AG09319 (cell line): Measurements from ENCODE around the gene STK32C.

Experiments used
- DNase-seq: peaks from one replicate; pipeline ENCODE4 v3.0.0-alpha.2; 2010; ENCODE audit warnings: low read depth; ENCODE audit errors: extremely low read depth
- CTCF ChIP-seq: IDR thresholded peaks from 2 replicates; pipeline ENCODE4 v1.5.1; 2011; ENCODE audit warnings: low read depth, mild to moderate bottlenecking, inconsistent platforms, low read length, moderate library complexity

The STK32C gene

GRCh38 chr10:132309879-132310591 lies 2.3 kb upstream of the STK32C start:
- TF ChIP-seq CTCF: no peak
- DNase-seq: no peak

- no peak for TF ChIP-seq CTCF
- no peak for DNase-seq
These were observed 1.7 kb upstream of the STK32C start for GRCh38 chr10:132309471-132309865.

GRCh38 chr10:132308587-132309470 lies 1.1 kb upstream of the STK32C start:
- TF ChIP-seq CTCF: no peak
- DNase-seq: no peak

- TF ChIP-seq CTCF: no peak
- DNase-seq: no peak
These were observed 642 bp downstream of the STK32C start for GRCh38 chr10:132306864-132307751.

GRCh38 chr10:132306343-132306685 lies 1.4 kb downstream of the STK32C start:
- DNase-seq: no peak
- no peak for TF ChIP-seq CTCF

GRCh38 chr10:132305654-132306342 lies 2.0 kb downstream of the STK32C start:
- no peak for TF ChIP-seq CTCF
- DNase-seq: no peak
